ENCODE data around the gene APOL5. TPM values are rescaled to one million over a fixed set of nuclear protein-coding genes. Genes with fewer than 3 reads are reported as not detected.

APOL5 gene
- total and polyA plus RNA-seq, 10 of the 15 experiments (the other 5 are each of a cell fraction or from before 2014, with no cell fraction given) = not detected

- CTCF ChIA-PET = no interaction called here
- no peaks in the 10 kb centered on the region for H3K36me3 ChIP-seq (ENCODE audit: control insufficient read depth in 2 of 2, insufficient read depth in 2 of 2, low read length in 1 of 2)
- no peak overlapping the region for H3K4me3 ChIP-seq
- SMC1A ChIA-PET (ENCODE audit: uncharacterized antibody, unreplicated experiment) = interaction anchor here (0.6 kb wide), 1 partner anchor 10 kb away, joined by 4 read pairs; no protein-coding TSS in a partner anchor
- peaks cover 5% of the 10 kb centered on the region; the same call in 1 of the 2 replicates for H3K4me1 ChIP-seq (ENCODE audit: control insufficient read depth, insufficient read depth, low read length)
- no peaks in the 10 kb centered on the region for H3K9me3 ChIP-seq (replicated peaks; ENCODE audit: control insufficient read depth, insufficient read depth, low read length)
- RAD21 ChIA-PET (ENCODE audit: unreplicated experiment) = no interaction called here
- FAIRE-seq = no peak
- no peak overlapping the region for H3K27ac ChIP-seq (ENCODE audit: control insufficient read depth, insufficient read depth)
- H3K4me2 ChIP-seq (ENCODE audit: control insufficient read depth, insufficient read depth) = no peak overlapping the region
- no peak overlapping the region for H2AFZ ChIP-seq (ENCODE audit: control insufficient read depth, low read depth, low read length)
- no peak for ATAC-seq
- POLR2A ChIA-PET = no interaction called here
- DNase-seq (ENCODE audit: low read depth, low spot score) = no peak
- in situ Hi-C loops (cut with MboI) (no loop called here), intact Hi-C loops (cut with micrococcal nuclease; ENCODE audit: unreplicated experiment) (no loop called here)
- TF ChIP-seq STAT3 (IDR thresholded peaks at IDR 0.05; ENCODE audit: low read depth, low read length) (no peak), MTA2 (IDR thresholded peaks at IDR 0.05; ENCODE audit: low read depth) (no peak), RBBP5 (conservative IDR thresholded peaks at IDR 0.05) (no peak), YBX1 (IDR thresholded peaks at IDR 0.05) (no peak), DPF2 (IDR thresholded peaks at IDR 0.05) (no peak), POLR2AphosphoS2 (IDR thresholded peaks at IDR 0.05; ENCODE audit: low read depth, low read length) (no peak), MEF2B (IDR thresholded peaks at IDR 0.05; ENCODE audit: partially characterized antibody, poor library complexity, severe bottlenecking) (no peak), CHD2 (IDR thresholded peaks at IDR 0.05; ENCODE audit: borderline replicate concordance, low read depth, low read length) (no peak), HDGF (IDR thresholded peaks at IDR 0.05) (no peak), ETV6 (conservative IDR thresholded peaks at IDR 0.05 in 1 of 2, IDR thresholded peaks at IDR 0.05 in 1 of 2; ENCODE audit: borderline replicate concordance in 1 of 2, low read depth in 1 of 2) (no peak), SIX5 (IDR thresholded peaks at IDR 0.05; ENCODE audit: low read depth, low read length, severe bottlenecking) (no peak), SMAD5 (IDR thresholded peaks at IDR 0.05; ENCODE audit: low read depth) (no peak), IRF4 (IDR thresholded peaks at IDR 0.05; ENCODE audit: low read depth, low read length) (no peak), EED (IDR thresholded peaks at IDR 0.05; ENCODE audit: low read depth) (no peak), HDAC2 (IDR thresholded peaks at IDR 0.05) (no peak), ZZZ3 (IDR thresholded peaks at IDR 0.05; ENCODE audit: control insufficient read depth, insufficient read length, low read depth) (no peak), FOXM1 (IDR thresholded peaks at IDR 0.05; ENCODE audit: low read depth, low read length) (no peak)
- TF ChIP-seq, protein P1, sequence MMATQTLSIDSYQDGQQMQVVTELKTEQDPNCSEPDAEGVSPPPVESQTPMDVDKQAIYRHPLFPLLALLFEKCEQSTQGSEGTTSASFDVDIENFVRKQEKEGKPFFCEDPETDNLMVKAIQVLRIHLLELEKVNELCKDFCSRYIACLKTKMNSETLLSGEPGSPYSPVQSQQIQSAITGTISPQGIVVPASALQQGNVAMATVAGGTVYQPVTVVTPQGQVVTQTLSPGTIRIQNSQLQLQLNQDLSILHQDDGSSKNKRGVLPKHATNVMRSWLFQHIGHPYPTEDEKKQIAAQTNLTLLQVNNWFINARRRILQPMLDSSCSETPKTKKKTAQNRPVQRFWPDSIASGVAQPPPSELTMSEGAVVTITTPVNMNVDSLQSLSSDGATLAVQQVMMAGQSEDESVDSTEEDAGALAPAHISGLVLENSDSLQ (IDR thresholded peaks at IDR 0.05) = no peak
- TF ChIP-seq, protein P2, sequence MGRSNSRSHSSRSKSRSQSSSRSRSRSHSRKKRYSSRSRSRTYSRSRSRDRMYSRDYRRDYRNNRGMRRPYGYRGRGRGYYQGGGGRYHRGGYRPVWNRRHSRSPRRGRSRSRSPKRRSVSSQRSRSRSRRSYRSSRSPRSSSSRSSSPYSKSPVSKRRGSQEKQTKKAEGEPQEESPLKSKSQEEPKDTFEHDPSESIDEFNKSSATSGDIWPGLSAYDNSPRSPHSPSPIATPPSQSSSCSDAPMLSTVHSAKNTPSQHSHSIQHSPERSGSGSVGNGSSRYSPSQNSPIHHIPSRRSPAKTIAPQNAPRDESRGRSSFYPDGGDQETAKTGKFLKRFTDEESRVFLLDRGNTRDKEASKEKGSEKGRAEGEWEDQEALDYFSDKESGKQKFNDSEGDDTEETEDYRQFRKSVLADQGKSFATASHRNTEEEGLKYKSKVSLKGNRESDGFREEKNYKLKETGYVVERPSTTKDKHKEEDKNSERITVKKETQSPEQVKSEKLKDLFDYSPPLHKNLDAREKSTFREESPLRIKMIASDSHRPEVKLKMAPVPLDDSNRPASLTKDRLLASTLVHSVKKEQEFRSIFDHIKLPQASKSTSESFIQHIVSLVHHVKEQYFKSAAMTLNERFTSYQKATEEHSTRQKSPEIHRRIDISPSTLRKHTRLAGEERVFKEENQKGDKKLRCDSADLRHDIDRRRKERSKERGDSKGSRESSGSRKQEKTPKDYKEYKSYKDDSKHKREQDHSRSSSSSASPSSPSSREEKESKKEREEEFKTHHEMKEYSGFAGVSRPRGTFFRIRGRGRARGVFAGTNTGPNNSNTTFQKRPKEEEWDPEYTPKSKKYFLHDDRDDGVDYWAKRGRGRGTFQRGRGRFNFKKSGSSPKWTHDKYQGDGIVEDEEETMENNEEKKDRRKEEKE (IDR thresholded peaks at IDR 0.05) = no peak
- no peaks in the 10 kb centered on the region for H4K20me1 ChIP-seq (ENCODE audit: control insufficient read depth, insufficient read depth)
- H3K27me3 ChIP-seq (replicated peaks in 1 of 2; ENCODE audit: control insufficient read depth in 2 of 2, insufficient read depth in 2 of 2, low read length in 1 of 2) = peaks cover 0 to 3% of the 10 kb centered on the region in 2 experiments; a peak in 2 of 4 replicates
- no peak overlapping the region for H3K9ac ChIP-seq (ENCODE audit: control insufficient read depth, insufficient read depth, low read length)
- 44% methylated on average over 1 of the region's 1 CpG for WGBS (ENCODE audit: insufficient coverage, insufficient replicate concordance, low lambda C conversion rate, missing lambda C conversion rate)
- H3K79me2 ChIP-seq (ENCODE audit: control insufficient read depth, insufficient read depth, low read length) = no peaks in the 10 kb centered on the region
- BruUV-seq (replicated peaks) = no TSS peak
These were observed 39.0 kb downstream of the APOL5 start for GRCh38 chr22:35756722-35757121.

Data from GM12878 (cell line).